Activated CD8-positive, alpha-beta memory T cell treated with anti-CD3 and anti-CD28 coated beads for 36 hours (primary cell): ENCODE measurements around the gene ZFAND3. TPM values are rescaled to one million over a fixed set of nuclear protein-coding genes. Genes with fewer than 3 reads are reported as not detected.

Source experiments
- CTCF ChIA-PET: fragments of 350-600 bp; sonication (Branson Sonifier 250); formaldehyde crosslinking; loops from one replicate; lab custom pipeline; 2021; ENCODE audit warnings: antibody characterized with exemption; lab: Charles Lee
- POLR2A ChIA-PET: fragments of 350-600 bp; sonication (Branson Sonifier 250); formaldehyde crosslinking; loops from one replicate; lab custom pipeline; 2021; ENCODE audit warnings: antibody characterized with exemption; lab: Charles Lee
- total RNA-seq, 2 experiments: library from RNA; stranded (reverse); gene quantifications; one replicate each; pipeline ENCODE4 v1.2.3, GENCODE V29; 2021

The ZFAND3 gene
- total RNA-seq, 2 experiments from 2014 or later: 29.3 TPM

DNA sequence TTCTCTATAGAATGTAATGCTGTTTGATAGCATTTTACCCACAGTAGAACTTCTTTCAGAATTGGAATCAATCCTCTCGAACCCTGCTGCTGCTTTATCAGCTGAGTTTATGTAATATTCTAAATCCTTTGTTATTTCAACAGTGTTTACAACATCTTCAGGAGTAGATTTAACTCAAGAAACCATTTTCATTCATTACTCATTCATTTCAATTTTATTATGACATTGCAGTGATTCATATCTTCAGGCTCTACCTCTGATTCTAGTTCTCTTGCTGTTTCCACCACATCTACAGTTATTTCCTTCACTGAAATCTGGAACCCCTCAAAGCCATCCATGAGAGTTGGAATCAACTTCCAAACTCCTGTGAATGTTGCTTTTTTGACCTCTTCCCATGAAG is 93.7 kb downstream of the ZFAND3 start:
- POLR2A ChIA-PET: interaction anchor here (0.6 kb wide), 1 partner anchor 29 kb away, joined by 3 read pairs; no protein-coding TSS in a partner anchor
- CTCF ChIA-PET: no interaction called here

- POLR2A ChIA-PET: no interaction called here
- CTCF ChIA-PET: no interaction called here
Observed at GRCh38 chr6:37915463-37915862, 95.9 kb downstream of the ZFAND3 start.

GRCh38 chr6:37916149-37916548 is 96.6 kb downstream of the ZFAND3 start:
- CTCF ChIA-PET: no interaction called here
- POLR2A ChIA-PET: no interaction called here

- ChIA-PET POLR2A (no interaction called here), CTCF (no interaction called here)
Observed at GRCh38 chr6:37916675-37917074, 97.1 kb downstream of the ZFAND3 start.

DNA sequence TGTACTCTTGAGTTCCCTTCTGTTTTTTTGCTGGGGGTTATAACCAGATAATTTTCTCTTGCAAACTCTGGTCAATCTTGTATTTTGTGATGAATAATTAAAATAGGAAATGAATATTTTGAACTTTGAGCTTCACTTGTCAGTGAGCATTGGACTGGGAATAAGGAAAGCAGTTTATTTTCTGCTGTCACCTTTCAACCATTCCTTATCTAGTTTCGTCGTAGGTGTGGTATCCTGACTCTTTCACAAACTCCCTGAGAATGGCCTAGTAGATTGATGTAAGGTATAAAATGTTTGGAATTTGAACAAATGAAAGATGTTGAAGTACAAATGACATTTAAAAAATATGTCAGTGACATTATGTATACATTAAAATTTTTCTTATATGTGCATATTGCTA is 98.0 kb downstream of the ZFAND3 start:
- ChIA-PET POLR2A (no interaction called here), CTCF (interaction anchor here (0.5 kb wide), 1 partner anchor 58 kb away, joined by 5 read pairs; no protein-coding TSS in a partner anchor)

- CTCF ChIA-PET: no interaction called here
- POLR2A ChIA-PET: no interaction called here
Observed at GRCh38 chr6:37919417-37920157, 100.1 kb downstream of the ZFAND3 start.

- POLR2A ChIA-PET: no interaction called here
- CTCF ChIA-PET: no interaction called here
Observed at GRCh38 chr6:37920667-37921066, 101.1 kb downstream of the ZFAND3 start.

DNA sequence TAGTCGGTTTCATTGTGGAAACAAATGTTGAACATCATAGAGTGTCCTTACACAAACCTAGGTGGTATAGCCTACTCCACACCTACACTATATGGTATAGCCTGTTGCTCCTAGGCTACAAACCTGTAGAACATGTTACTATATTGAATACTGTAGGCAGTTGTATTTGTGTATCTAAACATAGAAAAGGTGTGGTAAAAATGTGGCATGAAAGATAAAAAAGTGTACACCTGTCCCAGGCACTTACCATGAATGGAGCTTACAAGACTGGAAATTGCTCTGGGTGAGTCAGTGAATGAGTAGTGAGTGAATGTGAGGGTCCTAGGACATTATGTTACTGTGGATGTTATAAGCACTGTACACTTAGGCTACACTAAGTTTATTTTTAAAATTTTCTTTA is 103.0 kb downstream of the ZFAND3 start:
- ChIA-PET CTCF (no interaction called here), POLR2A (no interaction called here)

DNA sequence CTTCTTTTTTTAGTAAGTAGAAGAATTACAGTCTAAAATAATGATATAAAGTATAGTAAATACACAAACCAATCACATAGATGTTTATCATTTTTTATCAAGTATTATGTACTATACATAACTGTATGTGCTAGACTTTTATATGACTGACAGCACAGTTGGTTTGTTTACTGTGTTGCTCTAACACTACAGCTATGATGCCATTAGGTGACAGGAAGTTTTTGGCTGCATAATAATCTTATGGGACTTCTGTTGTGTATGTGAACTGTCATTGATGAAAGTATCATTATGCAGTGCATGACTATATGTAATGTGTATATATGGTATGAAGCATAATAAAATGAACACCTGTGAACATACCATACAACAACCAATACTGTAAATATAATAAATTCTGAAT is 104.0 kb downstream of the ZFAND3 start:
- ChIA-PET POLR2A (no interaction called here), CTCF (no interaction called here)

DNA sequence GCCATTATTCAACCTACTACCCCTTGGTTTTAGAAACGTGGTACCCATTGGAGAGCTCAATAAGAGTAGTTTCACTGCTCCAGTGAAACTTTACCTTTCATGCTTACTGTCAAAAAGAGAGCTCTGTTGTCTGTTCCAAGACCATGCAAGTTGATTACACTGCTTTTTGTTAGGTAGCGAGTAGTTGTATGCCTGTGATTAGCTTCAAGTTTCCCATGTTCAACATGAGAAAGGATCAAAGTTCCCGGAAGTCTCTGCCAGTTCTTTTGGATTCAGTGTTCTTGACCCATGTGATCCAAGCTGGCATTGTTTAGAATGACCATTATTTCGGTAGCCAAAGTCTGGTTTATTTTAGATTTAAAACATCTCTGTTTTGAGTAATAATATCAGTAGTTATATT is 107.1 kb downstream of the ZFAND3 start:
- ChIA-PET POLR2A (no interaction called here), CTCF (no interaction called here)

DNA sequence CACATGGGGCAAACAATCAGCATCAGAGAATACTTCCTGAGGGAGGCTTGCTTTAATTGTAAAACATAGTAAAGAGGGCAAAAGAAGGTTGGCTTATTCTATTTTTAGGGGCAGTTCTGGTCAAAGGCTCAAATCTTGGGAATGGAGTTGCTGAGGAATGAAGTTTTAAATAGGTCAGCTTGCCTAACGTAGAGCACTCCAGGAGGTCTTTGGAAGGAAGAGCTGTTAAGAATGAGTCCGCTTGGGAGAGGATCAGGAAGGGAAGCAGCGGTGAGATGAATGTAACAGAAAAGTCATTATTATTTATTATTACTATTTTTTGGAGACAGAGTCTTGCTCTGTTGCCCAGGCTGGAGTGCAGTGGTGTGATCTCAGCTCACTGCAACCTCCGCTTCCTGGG is 108.7 kb downstream of the ZFAND3 start:
- ChIA-PET CTCF (no interaction called here), POLR2A (no interaction called here)

GRCh38 chr6:37930288-37930971 is 110.9 kb downstream of the ZFAND3 start:
- ChIA-PET CTCF (no interaction called here), POLR2A (no interaction called here)

- POLR2A ChIA-PET: no interaction called here
- CTCF ChIA-PET: no interaction called here
Observed at GRCh38 chr6:37931066-37931465, 111.5 kb downstream of the ZFAND3 start.

DNA sequence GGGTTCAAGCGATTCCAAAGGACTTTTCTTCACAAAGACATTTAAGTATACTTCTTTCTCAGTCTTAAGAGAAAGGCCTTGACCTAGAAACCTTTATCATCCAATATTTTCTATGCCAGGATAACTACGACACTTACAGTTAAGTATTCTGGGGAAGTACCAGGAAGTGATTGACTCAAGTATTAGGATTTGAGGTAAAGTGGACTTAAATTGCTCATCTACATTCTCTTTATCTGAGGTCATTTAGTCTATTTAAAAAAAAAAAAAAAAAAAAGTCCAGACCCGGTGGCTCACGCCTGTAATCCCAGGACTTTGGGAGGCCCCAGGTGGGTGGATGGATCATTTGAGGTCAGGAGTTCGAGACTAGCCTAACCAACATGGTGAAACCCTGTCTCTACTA is 114.7 kb downstream of the ZFAND3 start:
- ChIA-PET CTCF (interaction anchor here (1.2 kb wide), 1 partner anchor 10 kb away, joined by 4 read pairs; no protein-coding TSS in a partner anchor), POLR2A (no interaction called here)

- ChIA-PET CTCF (no interaction called here), POLR2A (no interaction called here)
Observed at GRCh38 chr6:37936150-37936549, 116.6 kb downstream of the ZFAND3 start.

- ChIA-PET CTCF (interaction anchor here (0.6 kb wide), 1 partner anchor 54 kb away, joined by 3 read pairs; no protein-coding TSS in a partner anchor), POLR2A (no interaction called here)
Observed at GRCh38 chr6:37936906-37937305, 117.4 kb downstream of the ZFAND3 start.

DNA sequence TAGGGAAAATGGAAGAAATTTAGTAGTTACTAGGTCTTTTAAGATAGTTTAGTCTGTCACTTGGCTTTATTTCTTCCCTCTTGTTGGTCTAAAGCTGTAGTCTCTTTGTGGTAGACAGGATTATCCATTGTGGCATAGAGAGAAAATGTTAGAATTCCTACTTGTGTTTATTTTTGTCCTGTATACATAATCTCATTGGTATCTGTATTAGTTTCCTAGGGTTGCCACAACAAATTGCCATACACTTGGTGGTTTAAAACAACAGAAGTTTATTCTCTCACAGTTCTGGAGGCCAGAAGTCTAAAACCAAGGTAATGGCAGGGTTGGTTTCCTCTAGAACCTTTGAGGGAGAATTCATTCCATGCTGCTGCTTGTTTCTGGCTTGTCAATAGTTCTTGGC is 119.4 kb downstream of the ZFAND3 start:
- POLR2A ChIA-PET: no interaction called here
- CTCF ChIA-PET: no interaction called here

GRCh38 chr6:37940074-37940847 is 120.7 kb downstream of the ZFAND3 start:
- ChIA-PET CTCF (no interaction called here), POLR2A (no interaction called here)

DNA sequence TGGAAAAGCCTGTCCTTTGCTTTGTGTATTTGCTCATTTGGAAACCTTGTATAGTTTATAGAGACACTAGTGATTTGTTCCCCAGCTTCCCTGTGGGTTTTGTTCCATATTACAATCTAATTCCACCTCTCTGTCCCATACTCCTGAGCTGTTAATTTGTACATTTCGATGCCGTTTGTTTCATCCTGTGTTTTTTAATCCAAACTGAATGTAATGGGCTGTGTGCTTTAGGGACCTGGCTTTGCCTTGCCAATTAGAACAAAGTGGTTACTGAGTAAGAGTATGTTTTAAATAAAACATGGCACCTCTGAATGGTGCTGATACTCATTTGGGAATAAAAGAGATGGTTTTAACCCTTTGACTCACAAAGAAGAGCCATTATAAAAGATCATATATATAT is 122.3 kb downstream of the ZFAND3 start:
- POLR2A ChIA-PET: no interaction called here
- CTCF ChIA-PET: no interaction called here
